Measurements from ENCODE around the gene LHX4. TPM values are rescaled to one million over a fixed set of nuclear protein-coding genes. Genes with fewer than 3 reads are reported as not detected.

LHX4 gene
- total RNA-seq, 1 donor from 2014 or later, result not detected

- FAIRE-seq, result no peak
These were observed 58.9 kb downstream of the LHX4 start for GRCh38 chr1:180288940-180289339.

GRCh38 chr1:180290265-180291001 lies 60.4 kb downstream of the LHX4 start:
- FAIRE-seq, result no peak
- DNase-seq (ENCODE audit: low spot score in 2 of 2), result no peak

More at GRCh38 chr1:180288940-180289339, 58.9 kb downstream of the LHX4 start:
- no peak for DNase-seq (ENCODE audit: low spot score in 2 of 2)

- no peak for FAIRE-seq
These were observed 60.9 kb downstream of the LHX4 start for GRCh38 chr1:180291004-180291403.

GRCh38 chr1:180294711-180295110 lies 64.6 kb downstream of the LHX4 start:
- FAIRE-seq (no peak), DNase-seq (ENCODE audit: low spot score in 2 of 2) (no peak)

More at GRCh38 chr1:180291004-180291403, 60.9 kb downstream of the LHX4 start:
- no peak for DNase-seq (ENCODE audit: low spot score in 2 of 2)

GRCh38 chr1:180295999-180296398 lies 65.9 kb downstream of the LHX4 start:
- DNase-seq (ENCODE audit: low spot score in 2 of 2) (no peak), FAIRE-seq (no peak)

- DNase-seq (ENCODE audit: low spot score in 2 of 2) (no peak), FAIRE-seq (no peak)
These were observed 69.6 kb downstream of the LHX4 start for GRCh38 chr1:180299479-180300221.

GRCh38 chr1:180301135-180301742 lies 71.2 kb downstream of the LHX4 start:
- DNase-seq (ENCODE audit: low spot score in 2 of 2), result no peak
- FAIRE-seq, result no peak

- DNase-seq (ENCODE audit: low spot score in 2 of 2) (no peak), FAIRE-seq (no peak)
These were observed 79.3 kb downstream of the LHX4 start for GRCh38 chr1:180309338-180309737.

- FAIRE-seq, result no peak
- no peak for DNase-seq (ENCODE audit: low spot score in 2 of 2)
These were observed 80.0 kb downstream of the LHX4 start for GRCh38 chr1:180310095-180310494.

- no peak for FAIRE-seq
- DNase-seq (ENCODE audit: low spot score in 2 of 2), result no peak
These were observed 81.1 kb downstream of the LHX4 start for GRCh38 chr1:180311011-180311730.

GRCh38 chr1:180312926-180313325 lies 82.9 kb downstream of the LHX4 start:
- no peak for DNase-seq (ENCODE audit: low spot score in 2 of 2)
- no peak for FAIRE-seq

- FAIRE-seq, result no peak
These were observed 97.0 kb downstream of the LHX4 start for GRCh38 chr1:180327089-180327488.

More at GRCh38 chr1:180327089-180327488, 97.0 kb downstream of the LHX4 start:
- DNase-seq (ENCODE audit: low spot score in 2 of 2), result no peak

Other genes starting within 250 kb of the LHX4 start
- gene QSOX1, start 75.4 kb upstream of the LHX4 start, total RNA-seq, result 14.3 TPM